Small intestine (tissue), 7 donors: ENCODE measurements around the gene USO1. TPM values are rescaled to one million over a fixed set of nuclear protein-coding genes. Genes with fewer than 3 reads are reported as not detected.
A peak's percentile ranks its signal among the peaks of the same experiment; 100 is the strongest.

ENCODE experiments used
- DNase-seq, 2 donors: peaks; one replicate each; pipeline versions ENCODE4 v3.0.0 to v3.0.0-alpha.2; 2013
- FAIRE-seq: peaks from 2 replicates; lab custom pipeline; 2012; peaks lifted over from hg19 to GRCh38; lab: Jason Lieb, UNC
- H3K27ac ChIP-seq, 3 donors: one replicate each; pipeline ENCODE4 v1.5.1; 2013; ENCODE audit warnings: low read length in 2 of 3, mild to moderate bottlenecking in 2 of 3, control low read depth in 1 of 3, inconsistent platforms in 1 of 3, low read depth in 1 of 3, moderate library complexity in 1 of 3
- H3K27me3 ChIP-seq, 3 donors: one replicate each; pipeline ENCODE4 v1.6.1; 2013; ENCODE audit warnings: low read length in 3 of 3, inconsistent platforms in 1 of 3; ENCODE audit not compliant: control insufficient read depth in 3 of 3, insufficient read depth in 3 of 3
- H3K36me3 ChIP-seq, 3 donors: one replicate each; pipeline ENCODE4 v1.6.1; 2013; ENCODE audit warnings: low read length in 3 of 3, inconsistent platforms in 1 of 3, low read depth in 1 of 3, mild to moderate bottlenecking in 1 of 3, moderate library complexity in 1 of 3; ENCODE audit not compliant: control insufficient read depth in 3 of 3, insufficient read depth in 2 of 3
- H3K4me1 ChIP-seq, 3 donors: one replicate each; pipeline ENCODE4 v1.6.1; 2013; ENCODE audit warnings: low read length in 2 of 3, inconsistent platforms in 1 of 3, low read depth in 1 of 3, mild to moderate bottlenecking in 1 of 3, moderate library complexity in 1 of 3; ENCODE audit not compliant: control insufficient read depth in 3 of 3, insufficient read depth in 2 of 3
- H3K4me3 ChIP-seq, 3 donors: one replicate each; pipeline ENCODE4 v1.5.1; 2013; ENCODE audit warnings: low read length in 3 of 3, control low read depth in 1 of 3, inconsistent platforms in 1 of 3, low read depth in 1 of 3, mild to moderate bottlenecking in 1 of 3, moderate library complexity in 1 of 3
- H3K9me3 ChIP-seq, 2 donors: one replicate each; pipeline ENCODE4 v1.6.1; 2013; ENCODE audit warnings: low read depth in 1 of 2, low read length in 1 of 2; ENCODE audit not compliant: control insufficient read depth in 2 of 2, insufficient read depth in 1 of 2
- WGBS, 3 donors: extraction: QIAGEN DNeasy Blood & Tissue Kit; methylation state at CpG; one replicate each; pipeline ENCODE4 v1.1.7; 2013; 5-methylcytosine and 5-hydroxymethylcytosine counted together
- polyA plus RNA-seq, 4 donors: library from polyadenylated mRNA; stranded (reverse) in 3 of 4; unstranded in 1 of 4; fragments of 200-250 nt in 3 of 4; fragments of 120-200 nt in 1 of 4; gene quantifications; one replicate each; pipeline versions ENCODE4 v1.2.1 to v1.2.3, GENCODE V29; 2013
- donor health status: healthy with polysubstance abuse.
- donor health status: control.
- donor health status: control.
- donor health status: Bipolar disorder and iron deficiency.
- donor health status: healthy.

The USO1 gene
- polyA plus RNA-seq, 4 donors = 26.5 to 83.9 (median 33.1) TPM

GRCh38 chr4:75727073-75727472 lies 2.7 kb downstream of the USO1 start:
- H3K36me3 ChIP-seq = no peaks in the 10 kb centered on the region
- DNase-seq (peak in 1 of 2 donors; percentile 16), FAIRE-seq (no peak)
- WGBS, 3 donors = 42 to 50% (median 48%) methylated on average over 1 of the region's 1 CpG
- no peaks in the 10 kb centered on the region for H3K9me3 ChIP-seq
- no peak overlapping the region for H3K27ac ChIP-seq
- no peak overlapping the region for H3K4me3 ChIP-seq
- H3K27me3 ChIP-seq = no peaks in the 10 kb centered on the region
- peaks cover 8 to 20% (median 13%) of the 10 kb centered on the region in 3 donors for H3K4me1 ChIP-seq

- no peak for DNase-seq
- H3K4me1 ChIP-seq = peaks cover 5 to 11% (median 8%) of the 10 kb centered on the region in 3 donors
- FAIRE-seq = no peak
- H3K4me3 ChIP-seq = no peak overlapping the region
- no peaks in the 10 kb centered on the region for H3K27me3 ChIP-seq
- H3K36me3 ChIP-seq = no peaks in the 10 kb centered on the region
- H3K27ac ChIP-seq = no peak overlapping the region
- H3K9me3 ChIP-seq = no peaks in the 10 kb centered on the region
- WGBS, 3 donors = 64 to 86% (median 83%) methylated on average over 3 of the region's 3 CpGs
Measured at GRCh38 chr4:75729836-75730235, 5.5 kb downstream of the USO1 start.

- Histone ChIP-seq H3K36me3 (peaks cover 0 to 10% (median 0%) of the 10 kb centered on the region in 3 donors), H3K4me1 (no peaks in the 10 kb centered on the region), H3K27me3 (no peaks in the 10 kb centered on the region), H3K27ac (no peak overlapping the region), H3K4me3 (no peak overlapping the region), H3K9me3 (no peaks in the 10 kb centered on the region)
- no peak for DNase-seq
- FAIRE-seq = no peak
Measured at GRCh38 chr4:75733369-75733768, 9.0 kb downstream of the USO1 start.

- H3K4me1 ChIP-seq = no peaks in the 10 kb centered on the region
- FAIRE-seq = no peak
- 96 to 100% (median 98%) methylated on average over 2 of the region's 2 CpGs for WGBS, 3 donors
Measured at GRCh38 chr4:75735525-75735924, 11.1 kb downstream of the USO1 start.

GRCh38 chr4:75736862-75737261 lies 12.5 kb downstream of the USO1 start:
- DNase-seq = no peak
- Histone ChIP-seq H3K27ac (no peak overlapping the region), H3K36me3 (peaks cover 0 to 22% (median 0%) of the 10 kb centered on the region in 3 donors), H3K4me3 (no peak overlapping the region), H3K9me3 (no peaks in the 10 kb centered on the region), H3K27me3 (no peaks in the 10 kb centered on the region), H3K4me1 (no peaks in the 10 kb centered on the region)
- no peak for FAIRE-seq
- 61 to 75% (median 73%) methylated on average over 2 of the region's 2 CpGs for WGBS, 3 donors

More at GRCh38 chr4:75735525-75735924, 11.1 kb downstream of the USO1 start:
- no peaks in the 10 kb centered on the region for H3K27me3 ChIP-seq
- peaks cover 0 to 19% (median 0%) of the 10 kb centered on the region in 3 donors for H3K36me3 ChIP-seq
- H3K9me3 ChIP-seq = no peaks in the 10 kb centered on the region
- H3K27ac ChIP-seq = no peak overlapping the region
- no peak for DNase-seq
- H3K4me3 ChIP-seq = no peak overlapping the region

GRCh38 chr4:75737398-75737797 lies 13.0 kb downstream of the USO1 start:
- H3K4me1 ChIP-seq = no peaks in the 10 kb centered on the region
- H3K9me3 ChIP-seq = no peaks in the 10 kb centered on the region
- H3K4me3 ChIP-seq = no peak overlapping the region
- H3K36me3 ChIP-seq = peaks cover 0 to 22% (median 0%) of the 10 kb centered on the region in 3 donors
- FAIRE-seq = no peak
- H3K27me3 ChIP-seq = no peaks in the 10 kb centered on the region
- no peak overlapping the region for H3K27ac ChIP-seq
- 92 to 94% (median 93%) methylated on average over 2 of the region's 2 CpGs for WGBS, 3 donors
- no peak for DNase-seq

- FAIRE-seq (no peak), DNase-seq (peak; percentile 25 to 34)
- H3K9me3 ChIP-seq = no peaks in the 10 kb centered on the region
- peaks cover 0 to 4% (median 0%) of the 10 kb centered on the region in 3 donors for H3K4me1 ChIP-seq
- peaks cover 0 to 20% (median 0%) of the 10 kb centered on the region in 3 donors for H3K36me3 ChIP-seq
- 59 to 78% (median 75%) methylated on average over 2 of the region's 2 CpGs for WGBS, 3 donors
- H3K27me3 ChIP-seq = no peaks in the 10 kb centered on the region
- no peak overlapping the region for H3K27ac ChIP-seq
- no peak overlapping the region for H3K4me3 ChIP-seq
Measured at GRCh38 chr4:75741027-75741426, 16.6 kb downstream of the USO1 start.

GRCh38 chr4:75742451-75742850 lies 18.1 kb downstream of the USO1 start:
- Histone ChIP-seq H3K4me3 (no peak overlapping the region), H3K4me1 (peaks cover 0 to 4% (median 0%) of the 10 kb centered on the region in 3 donors), H3K27me3 (no peaks in the 10 kb centered on the region), H3K27ac (no peak overlapping the region), H3K9me3 (no peaks in the 10 kb centered on the region), H3K36me3 (peaks cover 0 to 16% (median 0%) of the 10 kb centered on the region in 3 donors)
- DNase-seq (no peak), FAIRE-seq (no peak)

- 24 to 49% (median 32%) methylated on average over 2 of the region's 2 CpGs for WGBS, 3 donors
- Histone ChIP-seq H3K27ac (peak overlapping the region in 1 of 3 donors; percentile 36), H3K4me1 (peaks cover 0 to 4% (median 0%) of the 10 kb centered on the region in 3 donors), H3K27me3 (no peaks in the 10 kb centered on the region), H3K36me3 (peaks cover 0 to 13% (median 3%) of the 10 kb centered on the region in 3 donors), H3K4me3 (no peak overlapping the region), H3K9me3 (no peaks in the 10 kb centered on the region)
- DNase-seq = peak; percentile 60 to 66
- FAIRE-seq = no peak
Measured at GRCh38 chr4:75745161-75745560, 20.8 kb downstream of the USO1 start.
